IMR-90 (cell line): ENCODE measurements around the gene CERS6. TPM values are rescaled to one million over a fixed set of nuclear protein-coding genes. Genes with fewer than 3 reads are reported as not detected.

Experiments used
- ATAC-seq: fragments of 200-7000 bp; cut with Tn5 transposase; 2 replicates; pipeline ENCODE4 v1.9.1; 2020; ENCODE audit warnings: low read depth, mild to moderate bottlenecking, moderate library complexity
- BruUV-seq: library from RNA; stranded (reverse); fragments of 400-500 nt; replicated peaks from 2 replicates; lab custom pipeline; 2021; lab: Mats Ljungman, UMichigan
- CTCF ChIA-PET: fragments of 300-600 bp; formaldehyde crosslinking; extraction: SDS; loops from one replicate; lab custom pipeline; 2021; ENCODE audit warnings: antibody characterized with exemption; lab: Yijun Ruan, JAX
- POLR2A ChIA-PET: fragments of 300-600 bp; sonication (Branson Sonifier 250); formaldehyde crosslinking; loops from one replicate; lab custom pipeline; 2022; ENCODE audit warnings: antibody characterized with exemption; ENCODE audit not compliant: unreplicated experiment; lab: Charles Lee
- DNase-seq: peaks from one replicate; pipeline ENCODE4 v3.0.0; 2013
- H2AFZ ChIP-seq: replicated peaks from 2 replicates; pipeline ENCODE3; 2013; ENCODE audit warnings: low read length, mild to moderate bottlenecking; ENCODE audit not compliant: poor library complexity
- H2AK5ac ChIP-seq: 2 replicates; pipeline ENCODE4 v1.6.1; 2013; ENCODE audit warnings: low read depth, low read length, inconsistent platforms
- H2AK9ac ChIP-seq: replicated peaks from 2 replicates; pipeline ENCODE3; 2013; ENCODE audit warnings: mild to moderate bottlenecking, low read depth, low read length, moderate library complexity; ENCODE audit not compliant: poor library complexity
- H2BK120ac ChIP-seq: 2 replicates; pipeline ENCODE4 v1.6.1; 2013; ENCODE audit warnings: low read depth, low read length, inconsistent platforms
- H2BK15ac ChIP-seq: 3 replicates; pipeline ENCODE4 v1.6.1; 2013; ENCODE audit warnings: low read depth, low read length, inconsistent platforms
- H2BK20ac ChIP-seq: 2 replicates; pipeline ENCODE4 v1.6.1; 2013; ENCODE audit warnings: low read depth, mild to moderate bottlenecking, inconsistent platforms, low read length, moderate library complexity
- H2BK5ac ChIP-seq: 2 replicates; pipeline ENCODE4 v1.6.1; 2013; ENCODE audit warnings: mild to moderate bottlenecking, low read depth, low read length, inconsistent platforms; ENCODE audit not compliant: poor library complexity, severe bottlenecking
- H3K14ac ChIP-seq: replicated peaks from 2 replicates; pipeline ENCODE4 v1.6.1; 2013; ENCODE audit warnings: low read depth, low read length, inconsistent platforms
- H3K18ac ChIP-seq: 2 replicates; pipeline ENCODE4 v1.6.1; 2013; ENCODE audit warnings: low read depth, low read length, control low read depth
- H3K23ac ChIP-seq: 2 replicates; pipeline ENCODE4 v1.6.1; 2013; ENCODE audit warnings: low read depth, low read length, inconsistent platforms
- H3K27ac ChIP-seq: 2 replicates; pipeline ENCODE4 v1.5.1; 2013; ENCODE audit warnings: mild to moderate bottlenecking, control low read depth, low read length; ENCODE audit not compliant: insufficient read depth
- H3K27me3 ChIP-seq: 2 replicates; pipeline ENCODE4 v1.6.1; 2013; ENCODE audit warnings: low read length; ENCODE audit not compliant: control insufficient read depth, insufficient read depth
- H3K36me3 ChIP-seq: 2 replicates; pipeline ENCODE4 v1.6.1; 2013; ENCODE audit warnings: low read length, mixed read lengths; ENCODE audit not compliant: control insufficient read depth, insufficient read depth
- H3K4ac ChIP-seq: 2 replicates; pipeline ENCODE4 v1.6.1; 2013; ENCODE audit warnings: low read depth, low read length, inconsistent platforms
- H3K4me1 ChIP-seq: 2 replicates; pipeline ENCODE4 v1.6.1; 2013; ENCODE audit warnings: low read length, mixed read lengths; ENCODE audit not compliant: control insufficient read depth, insufficient read depth
- H3K4me2 ChIP-seq: 2 replicates; pipeline ENCODE4 v1.6.1; 2013; ENCODE audit warnings: low read depth, mild to moderate bottlenecking, control low read depth, low read length, moderate library complexity
- H3K4me3 ChIP-seq: 2 replicates; pipeline ENCODE4 v1.5.1; 2013; ENCODE audit warnings: low read depth, mild to moderate bottlenecking, control low read depth, low read length, moderate library complexity; ENCODE audit not compliant: insufficient read depth
- H3K56ac ChIP-seq: 2 replicates; pipeline ENCODE4 v1.6.1; 2013; ENCODE audit warnings: low read length, inconsistent platforms; ENCODE audit not compliant: insufficient read depth; ENCODE audit errors: extremely low read depth
- H3K79me1 ChIP-seq, 2 experiments: 2 replicates each; pipeline ENCODE4 v1.6.1; 2013; ENCODE audit warnings: low read length in 2 of 2, inconsistent platforms in 1 of 2, low read depth in 1 of 2
- H3K9ac ChIP-seq: 2 replicates; pipeline ENCODE4 v1.6.1; 2013; ENCODE audit warnings: low read depth, low read length, control low read depth
- H3K9me1 ChIP-seq: 2 replicates; pipeline ENCODE4 v1.6.1; 2013; ENCODE audit warnings: low read length, inconsistent platforms; ENCODE audit not compliant: insufficient read depth
- H3K9me3 ChIP-seq: 2 replicates; pipeline ENCODE4 v1.6.1; 2013; ENCODE audit warnings: low read length; ENCODE audit not compliant: control insufficient read depth, insufficient read depth
- H4K20me1 ChIP-seq: 2 replicates; pipeline ENCODE4 v1.6.1; 2013; ENCODE audit warnings: low read length, inconsistent platforms; ENCODE audit not compliant: insufficient read depth
- H4K5ac ChIP-seq: 2 replicates; pipeline ENCODE4 v1.6.1; 2013; ENCODE audit warnings: mild to moderate bottlenecking, low read depth, low read length, control low read depth
- H4K8ac ChIP-seq, 2 experiments: 2 replicates each; pipeline ENCODE4 v1.6.1; 2013; ENCODE audit warnings: low read depth in 2 of 2, low read length in 2 of 2, control low read depth in 1 of 2, inconsistent platforms in 1 of 2
- H4K91ac ChIP-seq: 2 replicates; pipeline ENCODE4 v1.6.1; 2013; ENCODE audit warnings: low read depth, low read length, inconsistent platforms; ENCODE audit not compliant: insufficient read depth
- BHLHE40 ChIP-seq: fragments of 150-350 bp; IDR thresholded peaks from 2 replicates; pipeline ENCODE4 v1.6.1; 2016; ENCODE audit warnings: mild to moderate bottlenecking, low read depth, low read length
- CEBPB ChIP-seq: IDR thresholded peaks from 2 replicates; pipeline ENCODE4 v1.6.1; 2012; ENCODE audit warnings: low read depth, low read length, improper control_type of control experiment
- ELK1 ChIP-seq: fragments of 150-350 bp; IDR thresholded peaks from 2 replicates; pipeline ENCODE4 v1.6.1; 2016; ENCODE audit warnings: low read depth, mild to moderate bottlenecking, low read length, moderate library complexity, borderline replicate concordance
- FOS ChIP-seq: fragments of 150-350 bp; IDR thresholded peaks from 2 replicates; pipeline ENCODE4 v1.6.1; 2016; ENCODE audit warnings: low read depth, low read length
- MXI1 ChIP-seq: IDR thresholded peaks from 2 replicates; pipeline ENCODE4 v1.6.1; 2012; ENCODE audit warnings: low read depth, mild to moderate bottlenecking, low read length, moderate library complexity, borderline replicate concordance
- NFE2L2 ChIP-seq: fragments of 150-350 bp; IDR thresholded peaks from 2 replicates; pipeline ENCODE4 v1.6.1; 2016; ENCODE audit warnings: low read depth, mild to moderate bottlenecking, low read length
- POLR2A ChIP-seq: IDR thresholded peaks from 2 replicates; pipeline ENCODE4 v1.6.1; 2012; ENCODE audit warnings: mild to moderate bottlenecking, low read depth, low read length
- RAD21 ChIP-seq: IDR thresholded peaks from 2 replicates; pipeline ENCODE4 v1.6.1; 2012; ENCODE audit warnings: low read length, improper control_type of control experiment
- RFX5 ChIP-seq: IDR thresholded peaks from 2 replicates; pipeline ENCODE4 v1.8.0; 2012; ENCODE audit warnings: low read depth, mild to moderate bottlenecking, low read length, moderate library complexity
- SMC3 ChIP-seq: fragments of 150-350 bp; IDR thresholded peaks from 2 replicates; pipeline ENCODE4 v1.6.1; 2016; ENCODE audit warnings: low read depth, mild to moderate bottlenecking, antibody characterized with exemption, low read length, moderate library complexity
- WGBS, 2 experiments: methylation state at CpG; one replicate each; pipeline versions ENCODE4 v1.1.5 to v1.1.7; 2013; ENCODE audit warnings: missing lambda C conversion rate in 2 of 2; ENCODE audit not compliant: insufficient read length in 1 of 2; ENCODE audit errors: extremely low coverage in 2 of 2; 5-methylcytosine and 5-hydroxymethylcytosine counted together
- dilution Hi-C: fragments of 300-500 bp; cut with HindIII; formaldehyde crosslinking; loops from one replicate; pipeline ENCODE4 v1.14.3; 2018; ENCODE audit warnings: low sequenced_read_pairs; ENCODE audit not compliant: unreplicated experiment
- in situ Hi-C: fragments of 300-500 bp; cut with MboI; formaldehyde crosslinking; loops from 3 replicates; pipeline ENCODE4 v1.14.3; 2019; ENCODE audit warnings: low sequenced_read_pairs, inconsistent platforms, mixed read lengths
- intact Hi-C: fragments of 100-400 bp; cut with micrococcal nuclease; formaldehyde crosslinking; loops from 2 replicates; pipeline ENCODE4 v1.10.0; 2022
- polyA plus RNA-seq, 3 experiments: library from polyadenylated mRNA; depleted of rRNA; stranded (reverse); fragments of >200 nt; gene quantifications; 2 replicates each; pipeline ENCODE4 v1.2.3, GENCODE V29; 2012; ENCODE audit warnings: low replicate concordance in 1 of 3
- total RNA-seq: library from RNA; depleted of rRNA; stranded (reverse); fragments of >200 nt; gene quantifications from 2 replicates; pipeline ENCODE4 v1.2.3, GENCODE V29; 2012

CERS6 gene
- total and polyA plus RNA-seq, 2 of the 4 experiments (the other 2 are of a cell fraction), result 2.1 to 5.7 TPM

- TF ChIP-seq SMC3 (no peak), BHLHE40 (no peak), RFX5 (no peak), FOS (no peak), RAD21 (no peak), MXI1 (no peak), NFE2L2 (no peak), CEBPB (no peak), POLR2A (no peak), ELK1 (no peak)
- BruUV-seq, result no TSS peak
- Histone ChIP-seq H2BK20ac (no peak overlapping the region), H3K23ac (no peak overlapping the region), H2AFZ (no peak overlapping the region), H3K4me3 (no peak overlapping the region), H2BK120ac (no peak overlapping the region), H3K18ac (no peak overlapping the region), H3K4me2 (no peak overlapping the region), H3K4ac (no peak overlapping the region), H3K9me1 (no peaks in the 10 kb centered on the region), H4K20me1 (no peaks in the 10 kb centered on the region), H2AK9ac (no peak overlapping the region), H4K91ac (no peak overlapping the region), H2BK5ac (no peak overlapping the region), H3K27me3 (no peaks in the 10 kb centered on the region), H3K36me3 (no peaks in the 10 kb centered on the region), H3K56ac (no peak overlapping the region), H3K9ac (no peak overlapping the region), H2AK5ac (no peak overlapping the region), H2BK15ac (no peak overlapping the region), H3K79me1 (no peaks in the 10 kb centered on the region), H3K9me3 (no peaks in the 10 kb centered on the region), H3K14ac (no peak overlapping the region), H3K27ac (no peak overlapping the region), H3K4me1 (no peaks in the 10 kb centered on the region), H4K8ac (no peak overlapping the region), H4K5ac (no peak overlapping the region)
- DNase-seq (no peak), ATAC-seq (no peak)
- no CpG with 5 or more reads among the region's 10 CpGs for WGBS, 2 experiments
- ChIA-PET POLR2A (no interaction called here), CTCF (no interaction called here)
- in situ Hi-C loops, result no loop called here
- intact Hi-C loops, result no loop called here
- dilution Hi-C loops, result no loop called here
Observed at GRCh38 chr2:168678153-168678853, 222.2 kb downstream of the CERS6 start.
